Left ventricle myocardium inferior (tissue), 1 donor: ENCODE data around the gene PTCH2. TPM values are rescaled to one million over a fixed set of nuclear protein-coding genes. Genes with fewer than 3 reads are reported as not detected.
A peak's percentile ranks its signal among the peaks of the same experiment; 100 is the strongest.
"Not testable (repeated sequence)": the region's sequence is repeated elsewhere in the genome, so short reads cannot be mapped to it uniquely, and the experiment has no call there.

Experiments
- DNase-seq: peaks from one replicate; pipeline ENCODE4 v3.0.0-alpha.2; 2020
- H3K27ac ChIP-seq: fragments of 200-600 bp; replicated peaks from 2 replicates; pipeline ENCODE4 v1.8.0; 2021
- H3K27me3 ChIP-seq: fragments of 200-600 bp; 2 replicates; pipeline ENCODE4 v1.8.0; 2021; ENCODE audit warnings: low read depth
- H3K36me3 ChIP-seq: fragments of 200-600 bp; 2 replicates; pipeline ENCODE4 v1.8.0; 2021
- H3K4me1 ChIP-seq: fragments of 200-600 bp; 2 replicates; pipeline ENCODE4 v1.8.0; 2021
- H3K4me3 ChIP-seq: fragments of 200-600 bp; 2 replicates; pipeline ENCODE4 v1.8.0; 2021; ENCODE audit warnings: mild to moderate bottlenecking, moderate library complexity
- H3K9me3 ChIP-seq: fragments of 200-600 bp; replicated peaks from 2 replicates; pipeline ENCODE4 v1.8.0; 2021
- CTCF ChIP-seq: fragments of 200-600 bp; IDR thresholded peaks from 2 replicates; pipeline ENCODE4 v1.8.0; 2021; ENCODE audit warnings: antibody characterized with exemption, mild to moderate bottlenecking, borderline replicate concordance
- intact Hi-C: fragments of 100-400 bp; cut with micrococcal nuclease; formaldehyde crosslinking; loops from one replicate; pipeline ENCODE4 v1.11.0; 2022
- total RNA-seq: library from RNA; stranded (reverse); fragmentation: NEBNext Ultra II Directional; extraction: Animal tissue kit (Norgen Biotek cat#: 25700); gene quantifications from one replicate; pipeline ENCODE4 v1.2.1, GENCODE V29; 2021
- donor health status: DM: no; HTN: yes; CAD: no; lungs with severe emphysema.

The PTCH2 gene
- total RNA-seq, 1 donor from 2014 or later, result 0.25 TPM

- DNase-seq, result no peak
- intact Hi-C loops, result no loop called here
- Histone ChIP-seq H3K27me3 (no peaks in the 10 kb centered on the region), H3K4me1 (peaks cover 7% of the 10 kb centered on the region), H3K27ac (no peak overlapping the region), H3K36me3 (no peaks in the 10 kb centered on the region), H3K4me3 (no peak overlapping the region), H3K9me3 (no peaks in the 10 kb centered on the region)
- TF ChIP-seq CTCF, result no peak
Measured at GRCh38 chr1:44828003-44828651, 14.9 kb downstream of the PTCH2 start.

DNA sequence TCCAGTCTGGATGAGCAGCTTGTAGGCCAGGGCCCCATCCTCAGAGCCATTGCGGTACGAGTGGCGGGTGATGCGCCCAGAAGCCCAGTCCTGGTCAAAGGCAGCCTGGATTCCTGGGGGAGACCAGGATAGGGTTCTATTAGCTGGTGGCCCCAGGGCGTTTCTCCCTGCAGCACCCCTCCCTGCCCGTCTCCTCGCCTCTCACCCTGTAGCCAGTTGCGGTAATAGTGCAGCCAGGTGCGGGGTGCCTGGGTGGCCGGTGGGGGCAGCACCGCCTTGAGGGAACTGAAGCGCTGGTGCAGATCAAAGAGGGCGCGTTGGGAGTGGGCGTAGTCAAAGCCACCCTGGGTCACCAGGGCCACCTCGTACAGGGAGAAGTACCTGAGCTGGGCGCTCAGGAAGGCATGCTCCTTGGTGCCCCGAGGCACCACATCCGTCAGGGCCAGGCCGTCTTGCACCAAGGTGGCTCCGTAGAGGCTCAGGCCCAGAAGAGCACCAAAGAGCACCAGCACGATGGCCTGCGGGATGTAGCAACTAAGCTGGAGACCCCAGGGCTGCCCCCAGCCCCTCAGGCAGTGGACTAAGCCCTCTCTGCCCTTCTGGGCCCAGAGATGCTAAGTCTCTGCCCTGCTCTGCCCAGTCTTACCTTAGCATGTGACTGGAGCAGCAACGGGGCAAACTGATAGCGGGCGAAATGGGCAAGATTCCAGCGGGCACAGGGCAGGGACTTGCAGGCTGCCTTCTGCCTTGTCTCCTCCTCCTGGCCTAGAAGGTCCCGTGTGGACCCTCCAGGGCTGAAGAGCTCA is 15.7 kb downstream of the PTCH2 start:
- DNase-seq, result no peak
- TF ChIP-seq CTCF, result no peak
- Histone ChIP-seq H3K4me3 (no peak overlapping the region), H3K27ac (peak overlapping the region; percentile 59), H3K9me3 (no peaks in the 10 kb centered on the region), H3K36me3 (no peaks in the 10 kb centered on the region), H3K4me1 (peaks cover 7% of the 10 kb centered on the region), H3K27me3 (no peaks in the 10 kb centered on the region)
- intact Hi-C loops, result no loop called here

- H3K4me3 ChIP-seq, result peak overlapping the region; percentile 36
- intact Hi-C loops, result no loop called here
- H3K27me3 ChIP-seq, result no peaks in the 10 kb centered on the region
- DNase-seq, result peak; percentile 75
- peak overlapping the region; percentile 59 for H3K27ac ChIP-seq
- no peaks in the 10 kb centered on the region for H3K36me3 ChIP-seq
- H3K4me1 ChIP-seq, result peaks cover 7% of the 10 kb centered on the region
- no peak for TF ChIP-seq CTCF
- H3K9me3 ChIP-seq, result no peaks in the 10 kb centered on the region
Measured at GRCh38 chr1:44826375-44827196, 16.5 kb downstream of the PTCH2 start.

GRCh38 chr1:44824392-44824791 is 18.7 kb downstream of the PTCH2 start:
- H3K27ac ChIP-seq, DNase-seq, intact Hi-C loops: not testable (repeated sequence)

DNA sequence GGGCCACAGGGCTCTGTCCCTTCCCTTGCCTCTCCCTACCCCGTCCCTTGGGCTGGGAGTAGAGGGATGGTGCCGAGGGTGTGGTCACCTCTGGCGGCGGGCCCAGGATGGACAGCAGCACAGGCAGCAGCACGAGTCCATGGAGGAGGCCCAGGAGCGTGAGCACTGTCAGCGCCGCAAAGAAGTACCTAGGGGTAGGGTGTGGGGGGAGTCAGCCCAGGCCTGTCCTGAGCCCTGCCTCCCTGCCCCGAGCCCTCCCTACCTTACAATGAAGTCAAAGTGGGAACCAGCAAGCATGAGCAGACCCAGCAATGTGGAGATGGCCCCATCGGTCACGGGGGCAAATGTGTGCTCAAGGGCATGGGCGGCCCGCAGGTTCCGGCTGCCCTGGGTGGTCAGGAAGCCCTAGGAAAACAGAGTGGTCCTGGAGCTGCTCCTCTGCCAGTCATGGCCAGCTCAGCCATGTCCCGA is 20.0 kb downstream of the PTCH2 start:
- H3K9me3 ChIP-seq, result no peaks in the 10 kb centered on the region
- no peak for DNase-seq
- H3K4me1 ChIP-seq, result peaks cover 32% of the 10 kb centered on the region
- H3K27me3 ChIP-seq, result no peaks in the 10 kb centered on the region
- H3K36me3 ChIP-seq, result no peaks in the 10 kb centered on the region
- TF ChIP-seq CTCF, result no peak
- H3K4me3 ChIP-seq, result no peak overlapping the region
- H3K27ac ChIP-seq, result no peak overlapping the region
- intact Hi-C loops, result no loop called here

More at GRCh38 chr1:44824392-44824791, 18.7 kb downstream of the PTCH2 start:
- not testable (repeated sequence) for H3K36me3 ChIP-seq, H3K4me3 ChIP-seq, H3K9me3 ChIP-seq, H3K27me3 ChIP-seq
- H3K4me1 ChIP-seq, result peaks cover 25% of the 10 kb centered on the region
